AG09319 (cell line): ENCODE results near the gene INTS6L.
A peak's percentile ranks its signal among the peaks of the same experiment; 100 is the strongest.

ENCODE experiments used
- DNase-seq: peaks from one replicate; pipeline ENCODE4 v3.0.0-alpha.2; 2010; ENCODE audit warnings: low read depth; ENCODE audit errors: extremely low read depth
- CTCF ChIP-seq: IDR thresholded peaks from 2 replicates; pipeline ENCODE4 v1.5.1; 2011; ENCODE audit warnings: low read depth, mild to moderate bottlenecking, inconsistent platforms, low read length, moderate library complexity

Gene INTS6L, protein sequence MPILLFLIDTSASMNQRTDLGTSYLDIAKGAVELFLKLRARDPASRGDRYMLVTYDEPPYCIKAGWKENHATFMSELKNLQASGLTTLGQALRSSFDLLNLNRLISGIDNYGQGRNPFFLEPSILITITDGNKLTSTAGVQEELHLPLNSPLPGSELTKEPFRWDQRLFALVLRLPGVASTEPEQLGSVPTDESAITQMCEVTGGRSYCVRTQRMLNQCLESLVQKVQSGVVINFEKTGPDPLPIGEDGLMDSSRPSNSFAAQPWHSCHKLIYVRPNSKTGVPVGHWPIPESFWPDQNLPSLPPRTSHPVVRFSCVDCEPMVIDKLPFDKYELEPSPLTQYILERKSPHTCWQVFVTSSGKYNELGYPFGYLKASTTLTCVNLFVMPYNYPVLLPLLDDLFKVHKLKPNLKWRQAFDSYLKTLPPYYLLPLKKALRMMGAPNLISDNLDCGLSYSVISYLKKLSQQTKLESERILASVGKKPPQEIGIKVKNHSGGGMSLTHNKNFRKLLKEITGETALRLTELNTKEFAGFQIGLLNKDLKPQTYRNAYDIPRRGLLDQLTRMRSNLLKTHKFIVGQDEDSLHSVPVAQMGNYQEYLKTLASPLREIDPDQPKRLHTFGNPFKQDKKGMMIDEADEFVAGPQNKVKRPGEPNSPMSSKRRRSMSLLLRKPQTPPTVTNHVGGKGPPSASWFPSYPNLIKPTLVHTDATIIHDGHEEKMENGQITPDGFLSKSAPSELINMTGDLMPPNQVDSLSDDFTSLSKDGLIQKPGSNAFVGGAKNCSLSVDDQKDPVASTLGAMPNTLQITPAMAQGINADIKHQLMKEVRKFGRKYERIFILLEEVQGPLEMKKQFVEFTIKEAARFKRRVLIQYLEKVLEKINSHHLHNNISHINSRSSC

GRCh38 chrX:135520553-135521404, at the start of gene INTS6L:
TSS of gene INTS6L (plus strand) at chrX:135520660. CDS start at chrX:135520993, 333 bp downstream.
- DNase-seq = peak; percentile 53
- no peak for TF ChIP-seq CTCF

DNA sequence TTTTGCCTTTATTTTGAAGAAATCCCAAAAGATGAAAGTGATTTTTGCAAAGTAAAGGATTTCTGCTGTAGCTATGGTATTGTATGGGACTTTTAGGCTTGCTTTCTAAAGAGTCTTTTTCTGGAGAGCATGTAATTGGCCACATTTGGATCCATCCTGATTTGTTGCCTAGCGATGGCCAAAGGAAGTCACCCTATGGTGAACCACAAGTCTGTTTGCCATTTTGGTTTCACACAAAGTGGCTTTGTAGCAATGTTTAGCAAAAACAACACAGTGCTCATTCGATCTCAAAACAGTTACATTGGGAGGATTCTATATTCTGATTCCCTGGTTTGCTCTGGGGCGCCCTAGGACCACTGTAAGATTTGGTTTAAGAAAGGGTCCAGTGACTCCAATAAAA, 44.1 kb upstream of the INTS6L start:
- no peak for TF ChIP-seq CTCF

GRCh38 chrX:135477576-135477975, 42.9 kb upstream of the INTS6L start:
- DNase-seq = peak; percentile 15
- TF ChIP-seq CTCF = peak; percentile 8; the same call in 1 of the 2 replicates

More for the DNA sequence above, 44.1 kb upstream of the INTS6L start:
- no peak for DNase-seq

- no peak for TF ChIP-seq CTCF
- DNase-seq = no peak
Measured at GRCh38 chrX:135480076-135480475, 40.4 kb upstream of the INTS6L start.

- no peak for TF ChIP-seq CTCF
- no peak for DNase-seq
Measured at GRCh38 chrX:135481696-135482179, 38.7 kb upstream of the INTS6L start.

DNA sequence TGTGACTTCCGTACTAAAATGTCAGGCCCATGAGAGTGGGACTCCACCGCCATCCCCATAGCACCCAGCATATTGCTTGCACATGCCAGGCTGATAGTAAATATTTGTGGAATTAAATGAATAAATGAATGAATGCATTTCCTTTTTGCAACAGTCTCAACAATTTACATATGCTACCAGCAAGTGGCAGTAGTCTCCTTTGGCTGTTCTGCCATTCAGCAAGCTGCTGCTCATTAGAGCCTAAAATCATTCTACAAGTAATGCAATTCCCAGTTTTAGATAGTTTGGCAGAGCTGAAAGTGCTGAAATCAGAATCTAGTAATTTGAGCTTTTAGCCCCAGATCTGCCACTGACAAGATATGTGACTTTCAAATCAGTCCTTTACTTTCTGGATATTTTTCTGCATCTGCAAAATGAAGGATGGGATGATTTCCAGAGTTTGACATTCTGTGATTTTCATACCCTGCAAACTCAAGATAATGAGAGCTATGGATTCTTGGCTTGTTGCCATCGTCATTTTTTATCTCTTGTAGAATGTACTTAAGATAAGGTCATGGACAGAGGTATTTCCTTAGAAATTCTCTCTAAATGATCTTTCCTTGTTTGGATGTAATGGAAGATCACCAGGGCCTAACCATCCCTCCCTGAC, 35.7 kb upstream of the INTS6L start:
- peak; percentile 63 for TF ChIP-seq CTCF
- DNase-seq = peak; percentile 16
